Stimulated activated naive B cell treated with anti-CD40 and anti-IgM and Interleukin-4, amounts not matched to agents 10 μg/mL and 1 μg/mL and 100 μg/mL, for 72 hours (primary cell): ENCODE data around the gene YPEL3.

Experiments used
- ATAC-seq, 2 donors: fragments of 150-1000 bp; cut with Tn5 transposase; replicated peaks; 2 replicates each; pipeline ENCODE4 v1.10.0; 2021; ENCODE audit warnings: moderate library complexity in 1 of 2
- DNase-seq: peaks from one replicate; pipeline ENCODE4 v3.0.0; 2021
- H3K27ac Mint-ChIP-seq: one replicate; pipeline ENCODE4 v1.8.0; 2022; ENCODE audit warnings: mild to moderate bottlenecking, mixed read lengths
- H3K27me3 Mint-ChIP-seq, 2 donors: one replicate each; pipeline ENCODE4 v1.8.0; 2022; ENCODE audit warnings: mixed read lengths in 2 of 2
- H3K36me3 Mint-ChIP-seq, 2 donors: one replicate each; pipeline ENCODE4 v1.8.0; 2022; ENCODE audit warnings: mixed read lengths in 2 of 2, mild to moderate bottlenecking in 1 of 2
- H3K4me1 Mint-ChIP-seq, 2 donors: one replicate each; pipeline ENCODE4 v1.8.0; 2022; ENCODE audit warnings: mixed read lengths in 2 of 2, mild to moderate bottlenecking in 1 of 2
- H3K4me3 Mint-ChIP-seq, 2 donors: one replicate each; pipeline ENCODE4 v1.8.0; 2022; ENCODE audit warnings: mild to moderate bottlenecking in 2 of 2, mixed read lengths in 2 of 2, moderate library complexity in 1 of 2
- H3K9me3 Mint-ChIP-seq, 2 donors: one replicate each; pipeline ENCODE4 v1.8.0; 2022; ENCODE audit warnings: mixed read lengths in 2 of 2, mild to moderate bottlenecking in 1 of 2

The YPEL3 gene

GRCh38 chr16:30064729-30065101 is 31.3 kb downstream of the YPEL3 start:
- H3K36me3 Mint-ChIP-seq: peaks cover 35 to 47% of the 10 kb centered on the region in 2 donors
- peak overlapping the region; percentile 89 to 95 for H3K4me3 Mint-ChIP-seq

GRCh38 chr16:30063893-30064728 is 31.9 kb downstream of the YPEL3 start:
- Mint-ChIP-seq H3K27ac (peak overlapping the region; percentile 99), H3K4me3 (peak overlapping the region; percentile 89 to 95), H3K27me3 (no peaks in the 10 kb centered on the region), H3K4me1 (peaks cover 29 to 42% of the 10 kb centered on the region in 2 donors), H3K9me3 (no peaks in the 10 kb centered on the region), H3K36me3 (peaks cover 29 to 41% of the 10 kb centered on the region in 2 donors)
- peak; percentile 67 for DNase-seq
- peak; percentile 49 to 51 for ATAC-seq

More at GRCh38 chr16:30064729-30065101, 31.3 kb downstream of the YPEL3 start:
- Mint-ChIP-seq H3K9me3 (no peaks in the 10 kb centered on the region), H3K4me1 (peaks cover 33 to 48% of the 10 kb centered on the region in 2 donors), H3K27ac (peak overlapping the region; percentile 99), H3K27me3 (no peaks in the 10 kb centered on the region)
- ATAC-seq: peak in 1 of 2 donors; percentile 2
- no peak for DNase-seq

GRCh38 chr16:30063278-30063892 is 32.6 kb downstream of the YPEL3 start:
- H3K9me3 Mint-ChIP-seq: no peaks in the 10 kb centered on the region
- no peaks in the 10 kb centered on the region for H3K27me3 Mint-ChIP-seq
- no peak for DNase-seq
- ATAC-seq: no peak
- H3K27ac Mint-ChIP-seq: peak overlapping the region; percentile 99
- H3K4me3 Mint-ChIP-seq: peak overlapping the region; percentile 89 to 95
- peaks cover 25 to 35% of the 10 kb centered on the region in 2 donors for H3K4me1 Mint-ChIP-seq
- H3K36me3 Mint-ChIP-seq: peaks cover 22 to 33% of the 10 kb centered on the region in 2 donors

GRCh38 chr16:30060836-30061554 is 35.0 kb downstream of the YPEL3 start:
- Mint-ChIP-seq H3K27me3 (no peaks in the 10 kb centered on the region), H3K36me3 (peaks cover 6 to 15% of the 10 kb centered on the region in 2 donors), H3K27ac (no peak overlapping the region), H3K9me3 (no peaks in the 10 kb centered on the region), H3K4me1 (peaks cover 14 to 18% of the 10 kb centered on the region in 2 donors), H3K4me3 (no peak overlapping the region)
- DNase-seq (no peak), ATAC-seq (no peak)

GRCh38 chr16:30060346-30060745 is 35.7 kb downstream of the YPEL3 start:
- Mint-ChIP-seq H3K36me3 (peaks cover 1 to 10% of the 10 kb centered on the region in 2 donors), H3K4me1 (peaks cover 14 to 19% of the 10 kb centered on the region in 2 donors), H3K4me3 (no peak overlapping the region), H3K27ac (no peak overlapping the region), H3K27me3 (no peaks in the 10 kb centered on the region), H3K9me3 (no peaks in the 10 kb centered on the region)
- DNase-seq (no peak), ATAC-seq (no peak)

GRCh38 chr16:30054959-30055553 is 41.0 kb downstream of the YPEL3 start:
- H3K27ac Mint-ChIP-seq: no peak overlapping the region
- H3K4me1 Mint-ChIP-seq: peaks cover 20 to 26% of the 10 kb centered on the region in 2 donors
- no peak overlapping the region for H3K4me3 Mint-ChIP-seq
- no peaks in the 10 kb centered on the region for H3K36me3 Mint-ChIP-seq
- H3K27me3 Mint-ChIP-seq: no peaks in the 10 kb centered on the region
- H3K9me3 Mint-ChIP-seq: no peaks in the 10 kb centered on the region
- ATAC-seq: peak; percentile 65 to 71
- no peak for DNase-seq

- ATAC-seq (no peak), DNase-seq (no peak)
- Mint-ChIP-seq H3K27ac (no peak overlapping the region), H3K4me1 (peaks cover 20 to 26% of the 10 kb centered on the region in 2 donors), H3K27me3 (no peaks in the 10 kb centered on the region), H3K36me3 (no peaks in the 10 kb centered on the region), H3K4me3 (peak overlapping the region; percentile 36 to 39), H3K9me3 (no peaks in the 10 kb centered on the region)
Measured at GRCh38 chr16:30054451-30054850, 41.6 kb downstream of the YPEL3 start.

- DNase-seq: no peak
- no peaks in the 10 kb centered on the region for H3K36me3 Mint-ChIP-seq
- peak overlapping the region; percentile 86 to 93 for H3K4me3 Mint-ChIP-seq
- ATAC-seq: peak; percentile 26 to 38
- H3K9me3 Mint-ChIP-seq: no peaks in the 10 kb centered on the region
- H3K27ac Mint-ChIP-seq: no peak overlapping the region
- H3K4me1 Mint-ChIP-seq: peaks cover 20 to 26% of the 10 kb centered on the region in 2 donors
- no peaks in the 10 kb centered on the region for H3K27me3 Mint-ChIP-seq
Measured at GRCh38 chr16:30053376-30054015, 42.5 kb downstream of the YPEL3 start.

- Mint-ChIP-seq H3K36me3 (no peaks in the 10 kb centered on the region), H3K9me3 (no peaks in the 10 kb centered on the region), H3K27me3 (no peaks in the 10 kb centered on the region), H3K27ac (peak overlapping the region; percentile 92), H3K4me3 (peak overlapping the region; percentile 86 to 93), H3K4me1 (peaks cover 20 to 26% of the 10 kb centered on the region in 2 donors)
- peak; percentile 86 to 89 for ATAC-seq
- peak; percentile 90 for DNase-seq
Measured at GRCh38 chr16:30052671-30053372, 43.2 kb downstream of the YPEL3 start.

- H3K4me1 Mint-ChIP-seq: peaks cover 20 to 26% of the 10 kb centered on the region in 2 donors
- DNase-seq: no peak
- ATAC-seq: no peak
- no peaks in the 10 kb centered on the region for H3K9me3 Mint-ChIP-seq
- no peaks in the 10 kb centered on the region for H3K27me3 Mint-ChIP-seq
- H3K4me3 Mint-ChIP-seq: peak overlapping the region in 1 of 2 donors; percentile 74
- H3K36me3 Mint-ChIP-seq: no peaks in the 10 kb centered on the region
- peak overlapping the region; percentile 25 for H3K27ac Mint-ChIP-seq
Measured at GRCh38 chr16:30051518-30051917, 44.5 kb downstream of the YPEL3 start.

- Mint-ChIP-seq H3K9me3 (no peaks in the 10 kb centered on the region), H3K36me3 (no peaks in the 10 kb centered on the region), H3K27ac (no peak overlapping the region), H3K4me3 (no peak overlapping the region), H3K27me3 (peaks cover 0 to 5% of the 10 kb centered on the region in 2 donors), H3K4me1 (peaks cover 17 to 20% of the 10 kb centered on the region in 2 donors)
- DNase-seq: no peak
- no peak for ATAC-seq
Measured at GRCh38 chr16:30049871-30050270, 46.1 kb downstream of the YPEL3 start.

GRCh38 chr16:30046588-30046987 is 49.4 kb downstream of the YPEL3 start:
- Mint-ChIP-seq H3K27me3 (peaks cover 0 to 5% of the 10 kb centered on the region in 2 donors), H3K36me3 (no peaks in the 10 kb centered on the region), H3K4me1 (peaks cover 0 to 1% of the 10 kb centered on the region in 2 donors), H3K4me3 (no peak overlapping the region), H3K27ac (no peak overlapping the region), H3K9me3 (no peaks in the 10 kb centered on the region)
- DNase-seq (no peak), ATAC-seq (no peak)

- ATAC-seq (no peak), DNase-seq (no peak)
- Mint-ChIP-seq H3K27me3 (peaks cover 0 to 5% of the 10 kb centered on the region in 2 donors), H3K27ac (no peak overlapping the region), H3K4me3 (no peak overlapping the region), H3K36me3 (no peaks in the 10 kb centered on the region), H3K9me3 (no peaks in the 10 kb centered on the region), H3K4me1 (no peaks in the 10 kb centered on the region)
Measured at GRCh38 chr16:30046178-30046577, 49.8 kb downstream of the YPEL3 start.
